ENCODE results near the gene TMEM150B. TPM values are rescaled to one million over a fixed set of nuclear protein-coding genes. Genes with fewer than 3 reads are reported as not detected.
A peak's percentile ranks its signal among the peaks of the same experiment; 100 is the strongest.
"Not testable (repeated sequence)": the region's sequence is repeated elsewhere in the genome, so short reads cannot be mapped to it uniquely, and the experiment has no call there.

TMEM150B gene
- total RNA-seq, 1 experiment from 2014 or later, result not detected

GRCh38 chr19:55333870-55334269 is 8.7 kb upstream of the TMEM150B start:
- Mint-ChIP-seq H3K9me3 (ENCODE audit: low read depth, unreplicated experiment) (no peaks in the 10 kb centered on the region), H3K36me3 (ENCODE audit: insufficient read depth, unreplicated experiment) (peaks cover 25% of the 10 kb centered on the region), H3K27ac (ENCODE audit: unreplicated experiment) (peak overlapping the region; percentile 57), H3K4me3 (ENCODE audit: low read depth, unreplicated experiment) (peak overlapping the region; percentile 29), H3K27me3 (ENCODE audit: unreplicated experiment) (no peaks in the 10 kb centered on the region), H3K4me1 (ENCODE audit: low read depth, unreplicated experiment) (peaks cover 17% of the 10 kb centered on the region)
- no TSS peak for BruUV-seq (replicated peaks)
- TF ChIP-seq, protein P1, sequence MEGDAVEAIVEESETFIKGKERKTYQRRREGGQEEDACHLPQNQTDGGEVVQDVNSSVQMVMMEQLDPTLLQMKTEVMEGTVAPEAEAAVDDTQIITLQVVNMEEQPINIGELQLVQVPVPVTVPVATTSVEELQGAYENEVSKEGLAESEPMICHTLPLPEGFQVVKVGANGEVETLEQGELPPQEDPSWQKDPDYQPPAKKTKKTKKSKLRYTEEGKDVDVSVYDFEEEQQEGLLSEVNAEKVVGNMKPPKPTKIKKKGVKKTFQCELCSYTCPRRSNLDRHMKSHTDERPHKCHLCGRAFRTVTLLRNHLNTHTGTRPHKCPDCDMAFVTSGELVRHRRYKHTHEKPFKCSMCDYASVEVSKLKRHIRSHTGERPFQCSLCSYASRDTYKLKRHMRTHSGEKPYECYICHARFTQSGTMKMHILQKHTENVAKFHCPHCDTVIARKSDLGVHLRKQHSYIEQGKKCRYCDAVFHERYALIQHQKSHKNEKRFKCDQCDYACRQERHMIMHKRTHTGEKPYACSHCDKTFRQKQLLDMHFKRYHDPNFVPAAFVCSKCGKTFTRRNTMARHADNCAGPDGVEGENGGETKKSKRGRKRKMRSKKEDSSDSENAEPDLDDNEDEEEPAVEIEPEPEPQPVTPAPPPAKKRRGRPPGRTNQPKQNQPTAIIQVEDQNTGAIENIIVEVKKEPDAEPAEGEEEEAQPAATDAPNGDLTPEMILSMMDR (IDR thresholded peaks at IDR 0.05; ENCODE audit: unreplicated experiment), result no peak
- DNase-seq, result peak; percentile 62
- CTCF ChIA-PET, result interaction anchor here (0.7 kb wide), 1 partner anchor 265 kb away, joined by 3 read pairs; the partner anchor contains the start of gene FIZ1
- intact Hi-C loops (cut with micrococcal nuclease; ENCODE audit: unreplicated experiment), result no loop called here

DNA sequence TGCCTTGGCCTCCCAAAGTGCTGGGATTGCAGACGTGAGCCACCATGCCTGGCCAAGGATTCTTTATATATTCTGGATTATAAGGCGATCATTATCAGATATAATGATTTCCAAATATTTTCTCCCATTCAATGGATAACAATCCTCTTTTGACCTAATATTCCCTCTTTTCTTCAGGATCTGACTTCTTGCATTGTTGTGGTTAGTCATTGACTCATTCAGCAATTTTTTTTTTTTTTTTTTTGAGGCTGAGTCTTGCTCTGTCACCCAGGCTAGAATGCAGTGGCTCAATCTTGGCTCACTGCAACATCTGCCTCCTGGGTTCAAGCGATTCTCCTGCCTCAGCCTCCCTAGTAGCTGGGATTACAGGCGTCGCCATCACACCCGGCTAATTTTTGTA is 4.7 kb upstream of the TMEM150B start:
- intact Hi-C loops (cut with micrococcal nuclease; ENCODE audit: unreplicated experiment), result not testable (repeated sequence)

GRCh38 chr19:55328774-55329318 is 3.7 kb upstream of the TMEM150B start:
- Mint-ChIP-seq H3K4me1 (ENCODE audit: low read depth, unreplicated experiment) (peaks cover 15% of the 10 kb centered on the region), H3K27ac (ENCODE audit: unreplicated experiment) (peak overlapping the region; percentile 35)
- H3K27me3 Mint-ChIP-seq (ENCODE audit: unreplicated experiment); H3K9me3 Mint-ChIP-seq (ENCODE audit: low read depth, unreplicated experiment); BruUV-seq (replicated peaks); H3K36me3 Mint-ChIP-seq (ENCODE audit: insufficient read depth, unreplicated experiment); H3K4me3 Mint-ChIP-seq (ENCODE audit: low read depth, unreplicated experiment); intact Hi-C loops (cut with micrococcal nuclease; ENCODE audit: unreplicated experiment): not testable (repeated sequence)
- CTCF ChIA-PET, result interaction anchor here (0.7 to 1.3 kb wide), 2 partner anchors 16 to 55 kb away, joined by 4 to 5 read pairs; partner anchors contain the start of gene TMEM238
- DNase-seq, result peak; percentile 34

More for the DNA sequence above, 4.7 kb upstream of the TMEM150B start:
- CTCF ChIA-PET; H3K27ac Mint-ChIP-seq (ENCODE audit: unreplicated experiment); BruUV-seq (replicated peaks); H3K9me3 Mint-ChIP-seq (ENCODE audit: low read depth, unreplicated experiment); H3K4me3 Mint-ChIP-seq (ENCODE audit: low read depth, unreplicated experiment); H3K27me3 Mint-ChIP-seq (ENCODE audit: unreplicated experiment); DNase-seq: not testable (repeated sequence)
- Mint-ChIP-seq H3K36me3 (ENCODE audit: insufficient read depth, unreplicated experiment) (peaks cover 11% of the 10 kb centered on the region), H3K4me1 (ENCODE audit: low read depth, unreplicated experiment) (peaks cover 18% of the 10 kb centered on the region)

DNA sequence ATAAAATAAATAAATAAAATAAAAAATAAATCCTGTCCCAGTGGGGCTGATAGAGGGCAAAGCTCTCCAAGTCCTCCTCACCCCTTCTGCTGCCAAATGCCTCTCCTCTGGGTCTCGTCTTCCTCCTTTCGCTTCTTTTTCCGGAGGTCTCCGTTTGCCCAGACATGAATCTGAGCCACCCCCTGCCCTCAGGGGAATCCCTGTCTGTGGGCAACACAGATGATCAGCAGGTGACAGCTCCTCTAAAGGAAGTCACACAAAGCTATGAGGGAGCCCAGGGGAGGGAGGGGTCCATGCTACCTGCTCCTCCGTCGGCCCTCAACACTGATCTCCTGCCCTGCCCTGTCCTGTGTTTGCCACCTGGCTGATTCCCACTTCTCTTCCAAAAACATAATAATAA is 479 bp downstream of the TMEM150B start:
- H3K4me1 Mint-ChIP-seq (ENCODE audit: low read depth, unreplicated experiment), result peaks cover 18% of the 10 kb centered on the region
- CTCF ChIA-PET, result no interaction called here
- no TSS peak for BruUV-seq (replicated peaks)
- no peaks in the 10 kb centered on the region for H3K36me3 Mint-ChIP-seq (ENCODE audit: insufficient read depth, unreplicated experiment)
- peaks cover 17% of the 10 kb centered on the region for H3K27me3 Mint-ChIP-seq (ENCODE audit: unreplicated experiment)
- DNase-seq, result no peak
- H3K4me3 Mint-ChIP-seq (ENCODE audit: low read depth, unreplicated experiment), result no peak overlapping the region
- no peak overlapping the region for H3K27ac Mint-ChIP-seq (ENCODE audit: unreplicated experiment)
- H3K9me3 Mint-ChIP-seq (ENCODE audit: low read depth, unreplicated experiment), result no peaks in the 10 kb centered on the region
- TF ChIP-seq, protein P1 (IDR thresholded peaks at IDR 0.05; ENCODE audit: unreplicated experiment), result no peak
- intact Hi-C loops (cut with micrococcal nuclease; ENCODE audit: unreplicated experiment), result no loop called here

DNA sequence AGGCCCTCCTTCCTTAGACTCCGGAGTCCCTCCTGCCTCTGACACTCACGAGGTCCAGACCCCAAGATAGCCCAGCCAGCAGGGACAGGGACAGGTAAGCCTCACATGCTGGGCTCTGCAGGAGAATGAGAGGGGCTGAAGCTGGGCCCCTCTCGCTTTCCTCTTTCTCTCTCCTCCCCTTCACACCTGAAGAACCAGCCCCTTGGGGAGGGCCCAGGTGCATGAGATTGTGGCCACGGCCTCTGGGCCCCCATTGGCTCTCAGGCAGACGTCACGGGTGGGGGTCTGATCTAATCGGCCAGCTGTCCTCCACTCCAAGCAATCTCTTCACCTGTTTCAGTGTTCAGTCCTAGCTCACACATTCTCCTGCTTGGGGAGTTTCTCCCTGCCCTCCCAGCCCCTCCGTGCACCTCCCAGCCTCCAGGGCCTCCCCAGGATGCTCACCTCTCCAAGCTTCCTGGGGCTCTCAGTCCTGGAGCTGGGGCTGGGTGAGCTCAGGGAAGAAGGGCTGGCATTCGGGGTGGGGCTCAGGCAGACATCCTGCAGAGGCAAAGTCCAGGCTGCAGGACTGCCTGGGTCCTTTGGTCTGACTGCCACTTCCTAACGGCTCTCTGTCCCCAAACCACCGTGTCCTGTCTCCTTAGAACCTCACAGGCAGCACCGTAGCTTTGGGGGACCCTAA is 2.8 kb downstream of the TMEM150B start:
- Mint-ChIP-seq H3K27ac (ENCODE audit: unreplicated experiment) (no peak overlapping the region), H3K4me3 (ENCODE audit: low read depth, unreplicated experiment) (no peak overlapping the region)

More for the DNA sequence above, 2.8 kb downstream of the TMEM150B start:
- Mint-ChIP-seq H3K36me3 (ENCODE audit: insufficient read depth, unreplicated experiment) (no peaks in the 10 kb centered on the region), H3K27me3 (ENCODE audit: unreplicated experiment) (peaks cover 17% of the 10 kb centered on the region), H3K4me1 (ENCODE audit: low read depth, unreplicated experiment) (peaks cover 9% of the 10 kb centered on the region), H3K9me3 (ENCODE audit: low read depth, unreplicated experiment) (no peaks in the 10 kb centered on the region)
- DNase-seq, result no peak
- CTCF ChIA-PET, result interaction anchor here (0.6 to 1.2 kb wide), 4 partner anchors 9 to 30 kb away, joined by 3 to 5 read pairs (median 4); partner anchors contain the start of gene KMT5C
- no TSS peak for BruUV-seq (replicated peaks)
- intact Hi-C loops (cut with micrococcal nuclease; ENCODE audit: unreplicated experiment), result no loop called here
- TF ChIP-seq, protein P1 (IDR thresholded peaks at IDR 0.05; ENCODE audit: unreplicated experiment), result no peak

Measured in Calu3 (cell line).